GM11168 (cell line): ENCODE data around the gene JAZF1.

Experiments used
- in situ Hi-C: fragments of 300-500 bp; cut with MboI; formaldehyde crosslinking; loops from one replicate; pipeline ENCODE4 v1.12.0; 2022; ENCODE audit warnings: low sequenced_read_pairs; ENCODE audit not compliant: unreplicated experiment

Gene JAZF1

GRCh38 chr7:27930910-27931476, 249.6 kb downstream of the JAZF1 start:
- in situ Hi-C loops: no loop called here

GRCh38 chr7:27929127-27929526, 251.5 kb downstream of the JAZF1 start:
- in situ Hi-C loops: loop anchor here (10.0 kb wide), 1 partner anchor 724 kb away; the partner anchor contains the start of gene HOXA13

- in situ Hi-C loops: loop anchor here (10.0 kb wide), 1 partner anchor 723 kb away; the partner anchor contains the start of gene HOXA13
Measured at GRCh38 chr7:27928001-27928400, 252.6 kb downstream of the JAZF1 start.

- in situ Hi-C loops: loop anchor here (10.0 kb wide), 1 partner anchor 721 kb away; the partner anchor contains the start of gene HOXA13
Measured at GRCh38 chr7:27925573-27926201, 254.9 kb downstream of the JAZF1 start.

- in situ Hi-C loops: loop anchor here (10.0 kb wide), 1 partner anchor 719 kb away; the partner anchor contains the start of gene HOXA13
Measured at GRCh38 chr7:27923642-27923980, 257.0 kb downstream of the JAZF1 start.

GRCh38 chr7:27922907-27923641, 257.5 kb downstream of the JAZF1 start:
- in situ Hi-C loops: loop anchor here (10.0 kb wide), 1 partner anchor 718 kb away; the partner anchor contains the start of gene HOXA13

GRCh38 chr7:27922389-27922788, 258.2 kb downstream of the JAZF1 start:
- in situ Hi-C loops: loop anchor here (10.0 kb wide), 1 partner anchor 718 kb away; the partner anchor contains the start of gene HOXA13

GRCh38 chr7:27921081-27921836, 259.3 kb downstream of the JAZF1 start:
- in situ Hi-C loops: loop anchor here (10.0 kb wide), 1 partner anchor 716 kb away; the partner anchor contains the start of gene HOXA13

GRCh38 chr7:27920281-27920946, 260.2 kb downstream of the JAZF1 start:
- in situ Hi-C loops: loop anchor here (10.0 kb wide), 1 partner anchor 716 kb away; the partner anchor contains the start of gene HOXA13

- in situ Hi-C loops: no loop called here
Measured at GRCh38 chr7:27918503-27918902, 262.1 kb downstream of the JAZF1 start.

GRCh38 chr7:27917774-27918314, 262.8 kb downstream of the JAZF1 start:
- in situ Hi-C loops: no loop called here

- in situ Hi-C loops: no loop called here
Measured at GRCh38 chr7:27917119-27917518, 263.5 kb downstream of the JAZF1 start.

GRCh38 chr7:27916372-27916771, 264.2 kb downstream of the JAZF1 start:
- in situ Hi-C loops: no loop called here

- in situ Hi-C loops: no loop called here
Measured at GRCh38 chr7:27914409-27914808, 266.2 kb downstream of the JAZF1 start.

- in situ Hi-C loops: no loop called here
Measured at GRCh38 chr7:27912751-27913150, 267.8 kb downstream of the JAZF1 start.

GRCh38 chr7:27911920-27912319, 268.7 kb downstream of the JAZF1 start:
- in situ Hi-C loops: no loop called here

- in situ Hi-C loops: no loop called here
Measured at GRCh38 chr7:27910326-27910725, 270.3 kb downstream of the JAZF1 start.

GRCh38 chr7:27908534-27909165, 271.9 kb downstream of the JAZF1 start:
- in situ Hi-C loops: no loop called here
